Stimulated activated CD4-positive, alpha-beta T cell treated with anti-CD3 and anti-CD28 coated beads, Interleukin-4, amount 100 ng/mL, for 48 hours (primary cell): Measurements from ENCODE around the gene KCNA5.

Experiments
- DNase-seq, 2 donors: peaks; one replicate each; pipeline ENCODE4 v3.0.0-alpha.2; 2020; ENCODE audit warnings: low read depth in 2 of 2

Gene KCNA5

DNA sequence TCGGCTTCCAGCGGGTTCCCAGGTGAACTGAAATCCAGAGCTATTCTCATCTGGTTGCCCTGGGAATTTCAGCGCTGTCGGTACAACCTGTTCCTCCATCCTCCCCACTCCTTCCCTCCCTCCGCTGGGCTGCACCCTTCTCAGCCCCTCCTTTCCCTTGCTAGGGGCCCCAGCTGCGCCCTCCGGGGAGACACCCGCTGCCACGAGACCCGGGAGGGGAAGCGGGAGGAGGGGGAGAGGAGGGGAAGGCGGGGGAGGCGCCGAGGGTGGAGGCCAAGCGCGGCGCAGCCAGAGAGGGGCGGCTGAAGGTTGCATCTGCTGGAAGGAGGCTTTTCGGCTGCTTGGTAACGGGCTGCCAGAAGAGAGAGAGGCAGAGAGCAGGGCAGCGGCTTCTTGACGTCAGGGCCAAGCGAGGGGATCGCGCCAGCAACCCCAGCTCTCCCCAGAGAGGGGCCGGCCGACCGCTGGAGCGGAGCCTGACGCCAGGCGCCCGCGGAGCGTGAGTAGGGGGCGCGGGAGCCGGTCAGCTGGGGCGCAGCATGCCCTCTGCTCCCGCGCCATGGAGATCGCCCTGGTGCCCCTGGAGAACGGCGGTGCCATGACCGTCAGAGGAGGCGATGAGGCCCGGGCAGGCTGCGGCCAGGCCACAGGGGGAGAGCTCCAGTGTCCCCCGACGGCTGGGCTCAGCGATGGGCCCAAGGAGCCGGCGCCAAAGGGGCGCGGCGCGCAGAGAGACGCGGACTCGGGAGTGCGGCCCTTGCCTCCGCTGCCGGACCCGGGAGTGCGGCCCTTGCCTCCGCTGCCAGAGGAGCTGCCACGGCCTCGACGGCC is at the start of gene KCNA5:
KCNA5 (plus strand) TSS at position 291 of the 831 bp plus-strand sequence; CDS start at position 560, 269 bp downstream.
- DNase-seq: no peak

DNA sequence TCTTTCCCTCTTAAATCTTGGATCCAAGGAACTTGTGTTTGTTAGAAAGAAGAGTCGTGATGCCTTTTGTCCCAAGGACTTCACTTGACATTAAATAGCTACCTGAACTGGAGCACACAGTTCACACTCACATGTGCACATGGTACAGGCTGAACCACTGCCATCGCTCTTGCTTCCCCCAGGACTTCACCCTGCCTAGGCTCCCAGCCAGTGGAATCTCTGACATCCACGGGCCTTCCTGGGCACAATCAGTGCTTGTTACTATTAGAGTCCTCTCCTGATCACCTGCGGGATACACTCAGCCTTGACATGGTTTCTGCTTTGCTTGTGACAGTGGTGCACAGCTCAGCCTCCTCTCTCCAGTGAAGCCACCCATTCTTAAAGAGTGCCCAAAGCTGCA is 49.1 kb upstream of the KCNA5 start:
- no peak for DNase-seq

DNA sequence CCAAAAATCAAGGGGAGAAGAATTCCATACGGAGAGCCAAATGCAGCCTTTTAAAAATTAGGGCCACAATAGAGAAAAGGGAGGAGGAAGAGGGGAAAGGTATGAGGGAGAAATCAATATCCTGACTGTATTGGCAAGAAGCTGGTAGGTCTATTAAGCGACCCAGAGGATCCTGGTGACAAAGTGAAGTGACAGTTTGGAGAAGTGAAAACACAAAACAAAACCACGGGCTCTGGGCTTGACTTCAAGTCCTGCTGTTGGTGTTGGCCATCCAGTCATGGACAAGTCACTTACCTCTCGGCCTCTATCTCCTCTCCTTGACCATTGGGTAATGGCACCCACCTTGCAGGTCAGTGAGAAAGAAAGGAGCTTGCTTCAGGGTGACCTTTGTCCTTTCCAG is 47.0 kb upstream of the KCNA5 start:
- DNase-seq: no peak

DNA sequence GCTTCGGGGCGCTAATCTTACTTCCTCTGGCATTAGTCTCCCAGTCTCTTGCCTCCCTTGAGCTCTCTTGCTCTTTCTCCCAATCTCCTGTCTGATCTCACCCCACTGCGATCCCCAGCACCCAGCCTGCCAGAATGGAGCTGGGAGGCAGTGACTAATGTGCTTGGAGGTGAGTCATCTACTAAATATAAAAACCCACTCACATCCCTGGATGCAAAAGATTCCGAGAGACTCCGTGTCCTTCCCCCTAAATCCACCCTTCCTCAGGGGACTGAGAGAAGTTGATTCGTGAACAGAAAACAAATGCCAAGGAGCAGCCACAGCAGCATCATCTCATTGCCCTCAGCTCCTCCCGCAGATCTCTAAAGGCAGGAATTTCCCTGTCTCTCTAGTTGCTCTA is 45.7 kb upstream of the KCNA5 start:
- DNase-seq: no peak

DNA sequence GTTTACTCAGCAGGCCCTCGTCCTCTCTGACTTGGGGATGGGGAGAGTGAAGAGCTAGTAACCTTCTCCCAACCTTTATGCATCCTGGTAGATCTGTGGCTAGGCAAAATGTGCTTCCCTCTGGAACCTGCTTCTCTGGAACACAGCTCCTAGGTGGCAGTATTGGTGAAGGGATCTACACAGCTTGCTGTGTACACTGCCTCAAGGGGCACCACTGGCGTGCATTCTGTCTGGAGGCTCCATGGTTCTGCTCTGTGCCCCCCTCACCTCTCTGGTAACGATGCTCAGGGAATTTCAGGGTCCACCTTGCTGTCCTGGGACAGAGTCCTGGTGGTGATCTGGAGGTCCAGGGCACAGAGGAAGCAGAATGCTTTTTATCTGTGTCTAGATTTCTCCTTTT is 43.5 kb upstream of the KCNA5 start:
- DNase-seq: no peak

DNA sequence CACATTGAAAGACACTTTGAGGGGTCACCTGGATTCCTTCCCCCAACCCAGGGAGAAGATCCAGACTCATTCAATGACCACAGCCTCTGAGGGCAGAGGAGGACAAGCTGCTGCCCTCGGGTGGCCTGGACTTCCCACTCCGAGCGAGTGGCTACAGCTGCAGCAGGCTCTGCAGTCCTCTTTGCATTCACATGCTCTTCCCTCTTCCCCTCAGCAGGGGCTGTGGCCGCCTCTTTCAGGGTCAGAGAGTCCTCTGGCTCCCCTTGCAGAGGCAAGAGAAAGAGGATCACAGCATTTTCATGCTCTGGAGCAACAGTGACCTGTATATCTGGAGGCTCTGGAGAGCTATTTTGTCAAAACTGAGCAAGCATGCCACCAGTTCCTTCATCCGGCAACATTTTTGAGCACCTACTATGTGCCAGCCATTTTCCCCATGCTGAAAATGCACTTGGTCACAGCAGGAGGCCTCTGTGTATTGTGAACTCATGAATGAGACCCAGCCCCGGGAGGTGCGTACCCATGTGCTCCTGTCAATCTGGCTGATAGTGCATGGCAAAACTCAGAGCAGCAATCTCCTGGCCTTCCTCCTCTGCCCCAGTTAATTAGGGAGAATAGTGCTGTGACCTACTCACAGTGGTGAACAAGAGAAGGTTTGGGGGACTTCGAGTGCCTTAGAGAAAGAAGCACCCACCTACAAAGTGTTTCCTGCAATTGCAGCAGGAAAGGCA is 42.9 kb upstream of the KCNA5 start:
- no peak for DNase-seq

DNA sequence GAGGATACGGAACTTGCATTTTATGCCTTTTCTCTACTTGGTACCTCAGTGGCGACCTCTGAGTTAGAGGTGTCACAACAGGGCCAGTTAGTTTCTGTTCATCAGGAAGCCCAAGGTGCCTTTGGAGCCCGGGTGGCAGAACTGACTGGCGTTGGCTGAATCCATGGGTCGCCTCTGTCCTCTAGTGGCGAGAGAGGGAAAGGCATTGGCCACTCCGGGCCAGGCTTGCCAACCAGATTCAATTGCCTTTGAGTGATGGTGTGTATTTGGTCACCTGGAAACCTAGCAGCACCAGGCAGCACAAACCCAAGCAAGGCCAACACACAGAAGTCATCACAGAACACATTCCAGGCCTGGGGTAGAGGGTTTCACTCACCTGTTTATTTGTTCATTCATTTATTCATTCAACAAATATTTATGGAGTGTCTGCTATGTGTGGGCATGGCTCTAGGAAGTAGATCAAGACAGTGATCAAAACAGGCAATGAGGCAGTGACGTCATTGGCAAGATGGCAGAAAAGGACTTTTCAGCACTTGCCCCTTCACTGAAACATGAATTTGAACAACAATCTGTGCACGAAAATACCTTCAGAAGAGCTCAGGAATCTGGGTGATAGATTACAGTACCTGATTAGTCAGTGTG is 40.5 kb upstream of the KCNA5 start:
- peak; percentile 12 to 38 for DNase-seq

DNA sequence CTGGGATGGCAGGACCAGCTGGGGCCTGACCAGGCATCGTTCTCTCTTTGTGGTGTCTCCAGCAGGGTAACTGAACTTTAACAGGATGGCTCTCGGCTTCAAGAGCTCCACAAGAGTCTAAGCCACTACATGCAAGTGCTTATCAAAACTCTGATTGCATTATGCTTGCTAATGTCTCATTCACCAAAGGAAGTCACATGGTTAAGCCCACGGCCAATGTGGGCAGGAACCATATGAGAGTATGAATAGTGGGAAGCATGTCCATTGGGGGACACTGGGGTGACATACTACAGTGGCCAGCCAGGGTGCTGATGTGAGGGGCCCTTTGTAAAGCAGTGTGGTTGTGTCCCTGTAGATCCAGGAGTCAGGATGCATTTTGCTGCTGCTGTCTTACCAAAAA is 35.0 kb upstream of the KCNA5 start:
- no peak for DNase-seq

DNA sequence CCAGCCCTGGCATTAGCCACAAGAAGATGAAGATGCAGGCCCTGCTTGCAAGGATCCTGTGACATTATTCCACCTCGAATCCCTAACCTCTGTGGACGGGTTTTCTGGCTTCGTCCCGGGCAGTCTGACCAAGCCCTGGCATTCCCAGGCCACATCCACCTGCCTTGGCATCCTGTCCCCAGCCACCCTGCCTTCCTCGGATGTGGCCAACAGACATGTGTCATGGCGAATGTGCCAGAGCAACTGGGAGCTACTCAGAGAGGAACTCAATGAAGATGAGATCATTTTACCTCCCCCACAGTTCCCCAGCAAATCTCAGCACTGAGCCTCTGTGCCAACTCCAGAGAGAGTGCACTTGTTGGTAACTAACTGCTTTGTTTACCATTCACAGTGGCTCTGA is 33.5 kb upstream of the KCNA5 start:
- DNase-seq: no peak

DNA sequence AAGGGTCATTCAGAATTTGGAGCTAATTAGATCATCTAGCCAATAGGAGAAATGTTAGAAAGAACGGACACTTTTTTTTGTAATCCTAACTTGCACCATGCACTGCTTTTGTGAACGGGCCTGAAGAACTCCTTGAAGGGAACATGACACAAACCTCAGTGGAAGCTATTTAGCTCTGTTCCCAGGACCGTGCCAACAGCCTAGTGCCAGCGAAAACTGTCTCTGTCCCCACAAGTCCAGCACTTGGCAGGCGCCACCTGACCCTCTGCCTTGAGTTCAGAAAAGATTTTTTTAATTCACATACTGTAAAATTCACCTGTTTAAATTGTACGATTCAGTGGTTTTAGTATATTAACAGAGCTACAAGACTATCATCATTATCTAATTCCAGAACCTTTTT is 31.3 kb upstream of the KCNA5 start:
- DNase-seq: no peak

DNA sequence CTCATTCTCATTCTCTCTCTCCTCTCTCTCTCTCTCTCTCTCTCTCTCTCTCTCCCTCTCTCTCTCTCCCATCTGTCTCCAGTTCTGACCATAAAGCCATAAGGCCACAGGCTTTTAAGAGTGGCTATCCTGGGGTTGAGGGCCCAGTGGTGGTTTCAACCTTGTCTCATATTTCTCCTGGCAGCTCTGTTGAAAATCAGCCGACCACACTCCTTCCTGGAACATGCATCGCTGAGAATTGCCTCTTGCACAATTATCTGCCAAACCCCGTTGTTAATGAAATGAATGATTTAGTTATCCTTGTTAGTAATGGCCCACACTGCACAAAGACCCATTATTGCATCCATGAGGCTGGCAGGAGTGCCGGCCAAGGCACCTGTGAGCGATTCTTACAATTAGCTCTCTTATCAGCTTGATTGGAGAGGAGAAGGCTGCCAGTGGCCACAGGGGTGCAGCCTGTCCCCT is 30.4 kb upstream of the KCNA5 start:
- DNase-seq: no peak

DNA sequence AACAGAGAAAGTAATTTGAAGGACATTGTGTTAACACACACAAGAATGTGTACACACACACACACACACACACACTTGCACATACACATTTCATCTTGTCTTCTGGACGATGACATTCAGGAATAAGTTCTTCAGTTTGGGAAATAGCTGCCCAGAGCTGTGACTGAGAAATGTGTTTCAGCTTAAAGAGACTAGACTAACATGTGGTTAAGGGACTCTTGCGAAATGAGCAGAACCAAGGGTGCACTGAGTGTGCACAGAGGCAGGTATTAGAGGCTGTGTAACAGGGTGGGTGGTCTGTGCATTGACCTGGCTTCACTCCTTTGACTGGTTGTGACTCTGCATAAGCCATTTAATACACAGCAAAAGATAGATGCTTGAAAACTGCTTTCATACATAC is 29.4 kb upstream of the KCNA5 start:
- no peak for DNase-seq

DNA sequence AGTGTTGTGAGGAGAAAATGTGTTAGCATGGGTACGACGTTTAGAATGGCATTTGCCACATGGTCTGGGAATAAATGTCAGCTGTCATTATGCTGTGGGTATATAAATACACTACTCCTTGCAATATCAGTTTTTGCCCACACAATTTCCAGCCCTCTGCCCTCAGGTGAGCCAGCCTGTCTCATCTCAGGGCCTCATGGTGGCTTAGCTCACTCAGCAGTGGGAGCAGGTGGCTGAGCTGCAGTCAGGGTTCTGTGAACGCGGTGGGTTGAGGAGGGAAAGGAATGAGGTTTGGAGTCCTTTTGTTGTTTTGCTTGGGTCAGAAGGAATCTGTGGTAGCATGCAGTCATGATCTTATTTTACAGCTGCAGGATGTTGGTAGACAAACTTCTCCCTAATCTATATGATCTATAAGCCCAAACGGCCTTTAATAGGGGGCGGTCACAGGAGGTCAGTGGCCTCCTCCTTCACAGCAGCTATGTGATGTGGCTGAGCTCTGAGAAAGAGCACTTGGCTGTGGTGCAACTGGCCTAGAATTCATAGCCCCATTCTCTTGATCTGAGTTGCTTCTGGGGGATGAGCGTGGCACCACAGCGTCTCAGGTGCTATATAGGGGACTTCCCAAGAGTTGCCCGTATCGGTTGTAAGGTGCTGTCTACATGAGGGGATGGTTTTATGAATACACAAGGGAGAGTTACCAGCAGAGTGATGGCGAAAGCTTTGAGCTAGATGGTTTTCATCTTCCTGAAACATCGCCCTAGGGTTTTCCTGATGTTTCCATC is 27.8 kb upstream of the KCNA5 start:
- no peak for DNase-seq

DNA sequence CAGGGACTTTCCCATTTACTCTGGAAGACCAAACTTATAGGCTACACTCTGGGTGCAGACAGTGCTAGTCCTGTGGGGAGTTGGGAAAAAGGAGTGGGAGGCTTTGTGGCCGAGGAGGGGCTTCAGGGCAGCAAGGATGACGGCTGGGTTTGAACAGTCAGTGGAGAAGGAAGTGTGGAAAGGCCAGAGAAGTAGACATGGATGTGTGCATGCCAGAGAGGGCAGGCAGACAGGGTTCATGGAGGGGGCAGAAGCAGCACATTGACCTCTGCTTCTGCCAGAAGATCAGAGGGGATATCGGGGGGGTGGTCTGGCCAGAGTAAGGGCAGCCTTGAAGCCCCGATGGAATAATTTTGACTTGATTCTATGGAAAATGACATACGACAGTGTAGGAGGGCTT is 27.2 kb upstream of the KCNA5 start:
- no peak for DNase-seq

DNA sequence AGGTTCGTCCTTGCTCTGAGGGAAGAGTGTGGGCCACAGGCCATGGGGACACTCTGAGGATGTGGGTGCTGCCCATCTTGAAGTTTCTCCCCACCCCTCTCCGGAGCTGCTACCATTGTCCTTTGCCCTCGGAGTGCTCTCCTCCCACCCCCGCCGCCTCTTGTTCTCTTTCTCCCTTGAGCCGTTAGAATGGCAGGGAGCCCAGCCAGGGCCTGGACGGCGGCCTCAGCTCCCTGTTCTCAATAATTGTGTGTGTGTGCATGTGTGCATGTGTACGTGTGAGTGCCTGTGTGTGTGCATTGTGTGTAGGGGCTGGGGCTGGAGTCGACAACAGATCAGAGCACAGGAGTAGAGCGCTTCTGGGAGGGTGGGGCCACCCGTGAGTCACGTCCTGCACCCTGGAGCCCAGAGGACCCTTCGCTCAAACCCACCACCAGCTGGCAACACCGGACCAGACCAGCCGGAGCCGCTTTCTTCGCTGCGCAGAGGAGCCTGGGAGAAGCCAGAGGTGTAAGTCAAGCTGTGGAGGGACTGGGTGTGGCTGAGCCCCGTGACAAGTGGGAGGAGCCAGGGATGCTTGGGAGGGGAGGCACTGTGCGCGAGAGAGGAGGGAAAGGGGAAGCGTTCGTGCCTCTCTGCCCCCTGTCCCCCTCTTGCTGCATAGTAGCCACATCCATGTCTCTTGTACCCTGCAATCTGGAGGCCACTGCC is 25.9 kb upstream of the KCNA5 start:
- DNase-seq: no peak

DNA sequence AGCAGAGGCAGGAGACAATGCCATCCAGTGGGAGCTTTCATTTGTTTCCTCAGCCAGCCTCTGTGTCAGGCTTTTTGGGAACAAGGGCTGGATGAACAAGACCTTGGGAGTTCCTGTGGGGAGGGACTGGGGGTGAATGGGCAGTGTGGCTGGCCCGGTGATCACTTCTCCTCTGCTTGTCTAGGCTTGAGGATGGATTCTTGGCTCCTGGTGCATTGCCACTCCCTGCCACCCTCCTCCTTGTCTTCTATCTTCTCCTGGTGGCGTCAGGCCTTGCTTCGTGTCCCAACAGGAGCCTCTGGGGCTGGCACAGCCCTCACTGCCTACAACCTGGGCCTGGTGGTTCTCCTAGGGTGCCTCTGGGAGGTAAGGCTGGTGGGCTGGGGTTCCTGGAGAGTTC is 25.0 kb upstream of the KCNA5 start:
- no peak for DNase-seq

DNA sequence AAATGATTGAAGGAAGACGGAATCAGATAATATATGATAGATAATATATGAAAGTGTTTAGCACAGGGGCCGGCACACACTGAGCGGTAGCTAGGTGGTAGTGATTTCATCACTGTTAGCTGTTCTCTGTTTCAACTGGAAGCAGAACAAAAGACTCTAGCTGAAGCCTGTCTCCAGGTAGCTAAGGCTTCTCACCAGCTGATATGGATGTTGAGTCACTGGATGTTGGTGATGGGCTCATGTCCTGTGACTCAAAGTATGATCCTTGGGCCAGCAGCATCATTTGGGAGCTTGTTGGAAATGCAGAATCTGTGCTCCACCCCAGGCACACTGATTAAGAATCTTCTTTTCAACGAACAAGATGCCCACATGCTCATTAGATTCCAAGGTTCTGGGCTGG is 21.7 kb upstream of the KCNA5 start:
- no peak for DNase-seq

DNA sequence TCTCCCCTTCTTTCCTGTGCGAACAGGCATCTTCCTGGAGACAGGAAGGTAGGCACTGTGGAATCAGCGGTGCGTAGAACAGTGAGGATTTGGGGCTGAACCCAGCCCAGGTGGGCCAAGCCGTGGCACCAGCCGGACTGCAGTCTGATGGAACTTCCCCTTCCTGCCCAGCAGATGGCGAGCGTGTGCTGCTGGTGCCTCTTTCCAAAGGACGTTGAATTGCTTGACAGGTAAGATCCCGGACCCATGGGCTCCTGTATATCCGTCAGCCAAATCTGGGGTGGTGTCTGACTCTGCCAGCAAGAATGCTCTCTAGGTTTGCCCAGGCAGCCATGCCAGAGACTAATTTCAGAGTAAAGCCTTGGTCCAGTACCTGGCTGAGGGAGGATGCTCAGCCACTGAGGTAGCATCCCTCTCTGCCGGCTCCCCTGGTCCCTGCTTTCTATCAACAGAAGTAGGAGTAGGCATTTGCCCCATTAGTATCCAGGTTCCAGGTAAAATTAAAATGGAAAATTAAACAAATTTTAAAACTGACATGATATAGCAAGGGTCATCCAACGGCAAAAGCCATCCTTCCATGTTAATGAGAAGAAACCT is 21.1 kb upstream of the KCNA5 start:
- DNase-seq: no peak

DNA sequence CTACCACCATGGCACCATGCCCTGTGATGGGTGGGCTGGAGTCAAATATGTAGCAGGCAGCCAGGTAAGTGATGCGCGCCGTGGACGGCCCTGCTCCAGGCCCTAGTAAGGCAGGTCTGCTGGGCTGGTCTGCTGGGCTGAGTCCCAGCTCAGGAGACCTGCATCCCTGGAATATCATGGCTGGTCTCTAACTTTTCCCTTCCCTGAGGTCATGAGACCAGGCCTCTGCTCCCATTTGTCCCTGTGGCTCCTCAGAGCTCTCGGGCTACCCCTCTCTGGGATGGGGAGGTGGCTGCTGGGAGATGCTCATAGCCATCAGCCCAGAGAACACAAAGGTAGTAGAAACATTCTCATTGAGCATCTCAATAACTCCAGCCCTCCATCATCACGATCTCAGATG is 19.8 kb upstream of the KCNA5 start:
- DNase-seq: no peak

DNA sequence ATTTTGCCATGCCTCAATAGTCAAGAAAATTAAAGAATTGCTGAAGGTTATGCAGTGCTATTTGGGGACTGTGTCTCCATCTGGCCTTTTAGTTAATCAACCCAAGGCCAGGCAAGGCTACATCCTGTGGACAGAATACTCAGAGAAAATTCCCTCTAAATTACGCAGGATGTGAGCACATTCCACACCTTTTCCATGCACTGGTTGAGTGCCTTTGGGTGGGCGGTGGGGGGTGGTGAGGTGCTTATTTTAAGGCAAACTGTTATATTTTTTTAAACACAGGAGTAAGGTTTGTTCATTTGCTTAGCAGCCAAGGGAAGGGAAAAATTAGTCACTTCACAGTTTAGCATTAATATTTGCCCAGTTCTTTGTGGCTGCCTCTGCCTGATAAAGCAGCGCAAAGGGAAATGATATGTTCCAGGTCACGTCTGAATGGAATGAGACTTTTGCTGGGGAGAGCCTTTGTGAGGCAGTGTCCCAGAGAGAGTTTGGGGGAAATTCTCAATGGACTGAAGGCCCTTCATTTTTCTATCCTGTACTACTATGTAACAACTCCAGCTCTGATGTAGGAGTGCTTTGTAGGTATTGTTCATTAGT is 17.2 kb upstream of the KCNA5 start:
- DNase-seq: no peak
